Measurements from ENCODE around the gene MSL3B.

The MSL3B gene

GRCh38 chr2:233852056-233852455, 16.1 kb downstream of the MSL3B start:
- DNase-seq = no peak

GRCh38 chr2:233851169-233851568, 17.0 kb downstream of the MSL3B start:
- DNase-seq = no peak

GRCh38 chr2:233850745-233851144, 17.4 kb downstream of the MSL3B start:
- no peak for DNase-seq

DNA sequence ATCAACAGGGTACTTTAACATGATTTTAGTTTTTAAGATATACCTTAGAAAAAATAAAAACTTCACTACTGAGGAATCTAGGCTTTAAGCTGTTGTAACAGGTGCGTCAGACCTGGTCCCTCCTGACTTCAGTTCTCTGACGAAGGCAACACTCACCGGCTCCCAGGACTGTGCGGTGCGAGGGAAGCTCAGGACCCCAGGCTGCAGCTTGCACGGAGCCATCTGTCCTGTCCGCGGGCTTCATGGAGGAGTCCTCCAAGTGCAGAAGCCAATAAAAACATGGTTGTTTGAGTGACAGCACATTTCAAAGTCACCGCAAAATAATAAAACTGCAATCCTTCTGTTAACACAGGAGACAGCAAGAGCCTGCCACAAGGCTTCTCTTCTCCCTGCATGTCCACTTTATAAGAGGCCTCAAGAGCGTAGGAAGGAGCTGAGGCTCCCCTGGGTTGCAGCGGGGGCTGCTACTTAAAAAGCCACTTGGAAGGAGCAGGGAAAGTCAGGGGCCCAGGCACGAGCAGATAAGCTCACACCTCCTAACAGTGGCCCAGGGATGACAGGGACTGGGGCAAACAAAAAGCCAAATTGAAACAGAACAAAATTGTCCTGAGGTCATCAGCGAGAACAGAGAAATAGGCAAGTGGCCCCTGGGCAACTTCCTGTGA, 18.4 kb downstream of the MSL3B start:
- no peak for DNase-seq

DNA sequence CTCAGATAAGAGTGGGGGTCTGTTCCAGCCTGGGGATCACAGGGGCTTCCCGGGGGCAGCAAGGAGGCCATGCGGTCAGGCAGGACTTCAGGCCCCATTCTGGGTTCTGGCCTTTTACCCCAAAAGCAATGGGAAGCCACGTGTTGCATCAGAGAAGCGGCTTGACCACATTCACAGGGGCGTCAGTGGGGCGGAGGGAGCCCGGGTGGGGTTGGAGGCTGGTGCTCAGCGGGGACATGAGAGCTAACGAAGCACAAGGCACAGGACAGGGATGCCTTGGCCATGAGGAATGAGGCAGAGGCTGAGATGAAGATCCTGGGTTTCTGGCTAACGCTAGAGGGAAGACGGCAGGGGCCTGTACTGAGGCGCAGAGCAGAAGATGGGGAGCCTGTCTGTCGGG, 19.9 kb downstream of the MSL3B start:
- no peak for DNase-seq

GRCh38 chr2:233847248-233847898, 20.8 kb downstream of the MSL3B start:
- DNase-seq = no peak

- no peak for DNase-seq
These were observed 21.6 kb downstream of the MSL3B start for GRCh38 chr2:233846387-233847247.

- no peak for DNase-seq
These were observed 22.7 kb downstream of the MSL3B start for GRCh38 chr2:233845301-233846060.

DNA sequence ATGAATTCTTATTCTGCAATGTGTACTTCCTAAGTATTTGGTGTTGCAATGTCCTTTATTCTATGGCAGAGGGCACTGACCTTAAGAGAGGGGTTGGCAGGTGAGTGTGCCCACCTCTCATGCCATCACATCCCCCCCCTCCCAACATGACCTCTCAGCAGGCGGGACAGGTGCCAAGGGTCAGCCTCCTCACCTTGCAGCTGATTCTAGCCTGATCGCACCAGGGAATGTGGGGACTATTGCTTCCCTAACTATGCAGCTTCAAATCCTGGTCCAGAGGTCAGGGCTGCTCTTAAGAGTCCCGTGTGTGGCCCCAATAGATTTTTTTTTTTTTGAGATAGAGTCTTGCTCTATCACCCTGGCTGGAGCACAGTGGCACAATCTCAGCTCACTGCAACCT, 23.4 kb downstream of the MSL3B start:
- DNase-seq = no peak

DNA sequence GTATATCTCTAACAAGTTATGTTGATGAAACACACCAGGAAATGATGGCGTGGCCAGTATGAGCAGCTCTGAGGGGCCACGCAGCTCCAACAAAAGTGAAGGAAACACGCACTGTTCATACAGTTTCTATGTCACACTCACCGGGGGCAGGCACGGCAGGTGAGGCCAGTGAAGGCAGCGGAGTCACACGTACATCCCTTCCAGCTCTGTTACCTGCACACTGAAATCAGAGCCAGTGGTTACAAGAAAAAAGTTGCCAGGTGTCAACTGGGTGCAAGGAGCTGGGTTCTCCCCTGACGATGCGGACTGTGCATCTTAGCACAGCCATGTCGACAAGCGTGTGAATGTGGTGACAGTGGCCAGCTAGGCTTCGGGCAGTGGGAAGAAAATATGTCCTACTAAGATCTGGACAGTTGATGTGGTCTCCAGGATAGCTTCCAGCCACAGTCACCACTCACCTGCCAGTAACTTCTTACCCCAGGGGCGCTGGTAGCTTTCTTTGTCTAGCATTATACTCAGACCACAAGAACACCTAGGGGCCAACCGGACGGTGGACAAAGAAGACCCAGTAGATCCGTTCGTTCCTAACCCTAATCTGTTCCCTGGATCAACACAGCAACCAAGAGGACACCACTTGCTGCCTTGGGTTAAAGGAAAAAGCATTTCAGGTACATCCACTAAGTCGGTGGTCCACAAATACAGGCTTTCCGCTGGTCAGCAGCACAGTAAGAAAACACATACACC, 23.9 kb downstream of the MSL3B start:
- no peak for DNase-seq

DNA sequence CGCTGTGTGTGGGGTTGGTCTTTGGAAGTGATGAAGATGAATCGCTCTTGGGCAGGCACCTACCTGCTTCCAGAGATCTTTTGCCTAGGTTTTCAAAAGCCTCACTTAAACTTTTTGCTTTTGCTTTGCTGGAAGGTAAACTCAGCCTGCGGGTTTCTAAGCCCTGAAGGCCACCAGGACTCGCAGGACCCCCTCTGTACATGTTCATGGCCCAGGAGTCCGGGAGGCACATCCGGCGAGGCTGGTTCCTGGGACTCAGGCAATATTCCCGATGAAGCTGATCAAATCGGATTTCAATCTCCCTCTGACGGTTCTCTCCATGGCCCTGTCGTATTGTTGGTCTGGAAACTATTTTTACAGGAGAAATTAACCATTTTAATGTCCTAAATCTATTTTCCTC, 27.0 kb downstream of the MSL3B start:
- DNase-seq = no peak

DNA sequence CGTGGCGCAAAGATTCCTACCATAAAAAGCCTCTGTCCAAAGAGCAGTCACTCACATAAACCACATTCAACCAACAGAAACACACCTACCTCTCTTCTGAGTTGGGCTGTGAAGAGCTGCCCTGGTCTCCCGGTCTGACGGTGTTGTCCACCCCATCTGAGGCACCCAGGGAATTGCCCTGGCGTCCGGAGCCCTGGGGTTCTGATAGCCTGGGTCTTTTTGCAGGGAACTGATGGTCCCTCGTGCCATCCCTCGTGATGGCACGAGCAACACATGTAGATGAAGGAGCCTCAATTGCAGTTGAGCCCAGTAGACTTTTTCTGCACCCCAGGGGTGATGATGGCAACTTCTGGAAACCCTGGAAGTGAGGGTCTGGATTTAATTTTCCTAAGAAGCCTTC, 27.7 kb downstream of the MSL3B start:
- DNase-seq = no peak

DNA sequence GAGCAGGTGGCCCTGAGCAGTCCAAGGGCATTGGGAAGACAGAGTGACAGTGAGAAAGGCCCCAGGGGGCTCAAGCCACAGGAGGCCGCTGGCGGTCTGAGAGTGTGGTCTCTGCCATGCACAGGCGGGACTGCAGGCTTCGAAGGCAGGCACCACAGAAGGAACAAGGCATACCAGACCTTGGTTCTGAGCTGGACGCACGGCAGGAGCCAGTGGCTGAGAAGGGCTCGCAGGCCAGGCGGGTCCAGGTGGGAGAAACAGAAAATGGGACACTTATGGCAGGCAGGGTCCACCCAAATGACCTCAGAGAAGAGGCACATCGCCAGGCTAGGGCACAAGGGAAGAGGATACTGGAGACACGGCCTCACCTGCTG, 28.8 kb downstream of the MSL3B start:
- DNase-seq = no peak

DNA sequence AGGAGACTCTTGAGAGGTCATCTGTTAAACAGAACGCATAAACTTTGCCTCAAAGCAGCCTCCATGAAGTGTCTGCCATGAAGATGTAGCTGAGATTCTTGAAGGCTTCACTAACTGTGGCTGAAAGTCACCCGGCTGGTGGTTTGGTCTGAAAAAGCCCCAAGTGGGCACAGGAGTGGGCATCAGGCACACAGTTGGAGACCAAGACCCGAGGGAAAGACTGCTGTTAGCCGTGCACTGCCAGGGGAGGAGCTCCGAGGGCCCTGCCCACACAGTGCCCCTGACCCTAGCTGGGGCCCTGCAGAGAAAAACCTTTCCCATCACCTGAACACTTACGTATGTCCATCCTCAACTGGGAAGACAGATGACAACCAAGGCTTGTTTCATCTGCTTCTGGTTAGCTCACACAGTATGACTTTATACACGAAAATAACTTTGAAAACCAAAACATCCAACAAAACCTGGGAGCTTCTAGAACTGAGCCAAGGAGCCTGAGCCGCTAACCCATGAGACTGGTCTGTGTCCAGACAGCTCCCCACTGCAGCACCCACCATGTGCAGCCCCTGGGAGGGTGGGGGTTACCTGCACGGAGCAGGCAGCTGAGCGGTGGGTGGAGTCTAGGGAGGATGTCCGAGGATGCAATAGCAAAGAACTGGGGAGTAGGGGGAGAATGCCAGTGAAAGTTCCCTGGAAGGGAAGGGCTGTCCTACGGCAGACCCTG, 29.3 kb downstream of the MSL3B start:
- no peak for DNase-seq

DNA sequence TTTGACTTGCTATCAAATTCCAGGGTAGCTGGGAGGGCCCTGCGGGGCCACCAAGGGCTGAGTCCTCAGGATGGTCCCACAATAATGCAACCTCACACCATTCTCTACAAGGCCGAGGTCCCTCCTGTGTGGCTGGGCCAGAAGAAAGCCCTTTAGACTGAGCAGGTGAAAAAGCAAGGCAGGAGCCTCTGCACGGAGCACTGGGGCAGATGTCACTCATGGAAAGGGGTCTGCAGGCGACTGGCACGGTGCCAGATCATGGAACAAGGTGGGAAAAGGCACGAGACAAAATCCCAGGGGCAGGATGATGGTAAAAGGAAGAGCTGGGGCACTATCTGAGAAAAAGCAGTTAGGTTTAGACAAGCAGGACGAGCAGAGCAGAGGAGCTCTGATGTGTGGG, 29.9 kb downstream of the MSL3B start:
- DNase-seq = no peak

- DNase-seq = no peak
These were observed 30.4 kb downstream of the MSL3B start for GRCh38 chr2:233837694-233838229.

DNA sequence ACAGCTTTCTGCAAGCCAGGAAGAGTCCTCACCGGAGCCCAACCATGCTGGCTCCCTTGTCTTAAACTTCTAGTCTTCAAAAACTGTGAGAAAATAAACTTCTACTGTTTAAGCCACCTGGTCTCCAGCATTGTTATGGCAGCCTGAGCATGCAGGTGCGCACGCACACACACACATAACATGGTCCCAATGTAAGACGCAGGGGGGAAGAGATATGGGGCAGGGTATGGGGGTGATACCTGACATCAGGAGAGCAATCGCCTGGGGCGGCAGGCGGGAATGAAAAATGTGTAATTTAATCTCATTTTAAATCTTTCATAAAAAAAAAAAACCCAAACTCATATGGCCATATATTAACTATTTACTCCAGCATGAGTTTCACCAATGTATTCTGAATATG, 31.8 kb downstream of the MSL3B start:
- DNase-seq = no peak

DNA sequence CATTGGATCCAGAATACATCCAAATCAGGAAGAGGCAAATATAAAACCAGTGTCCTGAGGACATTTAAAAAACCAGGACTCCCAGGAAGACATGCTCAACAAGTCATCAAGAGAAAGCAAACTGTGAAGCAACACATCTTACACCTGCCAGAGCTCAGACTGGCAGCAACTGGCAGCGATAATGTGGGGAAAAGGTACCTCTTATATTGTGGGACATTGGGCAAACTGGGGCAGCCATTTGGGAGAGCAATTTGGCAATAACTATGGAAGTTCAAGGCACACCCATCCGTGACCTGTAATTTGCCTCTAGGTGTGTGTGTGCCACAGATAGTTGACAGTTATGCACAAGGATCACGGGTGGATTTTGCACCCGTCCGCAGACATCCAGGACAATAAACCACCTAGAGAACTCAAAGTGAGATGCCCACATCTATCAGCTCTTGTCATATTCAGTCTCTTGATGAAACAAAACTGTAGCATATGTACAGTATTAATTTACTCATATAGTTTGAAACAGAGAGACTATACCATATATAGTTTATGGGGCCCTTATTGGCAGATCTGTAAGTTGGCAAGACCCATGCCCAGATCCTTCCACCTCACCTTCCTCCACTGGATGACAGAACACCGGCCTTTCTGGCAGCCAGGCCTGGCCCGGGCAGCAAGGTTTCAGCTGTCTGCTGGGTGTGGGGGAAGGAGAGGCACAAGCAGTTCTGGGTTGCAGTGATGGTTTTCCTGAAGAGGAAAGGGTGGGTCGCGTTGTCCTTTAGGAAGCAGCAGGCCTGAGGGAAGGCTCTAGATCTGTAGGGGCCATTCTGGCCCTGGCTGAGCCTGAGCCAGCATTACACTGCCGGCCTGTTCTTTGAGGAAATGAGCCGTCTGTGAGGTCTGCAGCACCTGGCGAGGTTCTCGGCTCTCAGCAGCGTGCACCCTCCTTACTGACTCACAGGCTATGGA, 32.7 kb downstream of the MSL3B start:
- DNase-seq = no peak

GRCh38 chr2:233833345-233833744, 34.8 kb downstream of the MSL3B start:
- no peak for DNase-seq

GRCh38 chr2:233832869-233833311, 35.3 kb downstream of the MSL3B start:
- DNase-seq = no peak
